CD14-positive monocyte (primary cell): ENCODE data around the gene NDUFA13. TPM values are rescaled to one million over a fixed set of nuclear protein-coding genes. Genes with fewer than 3 reads are reported as not detected.
A peak's percentile ranks its signal among the peaks of the same experiment; 100 is the strongest.

Experiments
- DNase-seq, 3 donors: peaks; one replicate each; pipeline ENCODE4 v3.0.0-alpha.2; 2011 to 2022
- H2AFZ ChIP-seq: 2 replicates; pipeline ENCODE4 v1.6.0; 2012; ENCODE audit warnings: mild to moderate bottlenecking, low read depth, low read length, inconsistent platforms; ENCODE audit not compliant: insufficient read depth, poor library complexity, severe bottlenecking
- H3K27ac ChIP-seq, 2 donors: 1 replicate in 1 of 2; 2 replicates in 1 of 2; pipeline ENCODE4 v1.5.1; 2012 to 2013; ENCODE audit warnings: low read length in 2 of 2, control low read depth in 1 of 2, inconsistent platforms in 1 of 2, low read depth in 1 of 2, mild to moderate bottlenecking in 1 of 2
- H3K27me3 ChIP-seq, 2 donors: one replicate each; pipeline versions ENCODE4 v1.6.0 to v1.6.1; 2011 to 2013; ENCODE audit warnings: low read length in 2 of 2; ENCODE audit not compliant: control insufficient read depth in 2 of 2, insufficient read depth in 2 of 2
- H3K36me3 ChIP-seq, 2 donors: replicated peaks in 1 of 2; 1 replicate in 1 of 2; 2 replicates in 1 of 2; pipeline versions ENCODE4 v1.5.1 to v1.6.1; 2012 to 2013; ENCODE audit warnings: low read length in 2 of 2, control low read depth in 1 of 2, inconsistent platforms in 1 of 2, mild to moderate bottlenecking in 1 of 2; ENCODE audit not compliant: insufficient read depth in 2 of 2, control insufficient read depth in 1 of 2
- H3K4me1 ChIP-seq, 2 donors: 1 replicate in 1 of 2; 2 replicates in 1 of 2; pipeline versions ENCODE4 v1.5.1 to v1.6.1; 2012 to 2013; ENCODE audit warnings: low read length in 2 of 2, control low read depth in 1 of 2, inconsistent platforms in 1 of 2, mild to moderate bottlenecking in 1 of 2, moderate library complexity in 1 of 2; ENCODE audit not compliant: insufficient read depth in 2 of 2, control insufficient read depth in 1 of 2
- H3K4me2 ChIP-seq: replicated peaks from 2 replicates; pipeline ENCODE3; 2012; ENCODE audit warnings: low read length, moderate library complexity, mild to moderate bottlenecking; ENCODE audit not compliant: poor library complexity, severe bottlenecking; ENCODE audit errors: extremely low read depth
- H3K4me3 ChIP-seq, 3 experiments: fragments of 200-600 bp in 1 of 3; sonication (generic) in 1 of 3; replicated peaks in 1 of 3; 1 replicate in 2 of 3; 2 replicates in 1 of 3; pipeline ENCODE4 v1.5.1; 2011 to 2013; ENCODE audit warnings: low read length in 3 of 3, mild to moderate bottlenecking in 3 of 3, control low read depth in 2 of 3, low read depth in 2 of 3, inconsistent platforms in 1 of 3, moderate library complexity in 1 of 3
- H3K79me2 ChIP-seq: 2 replicates; pipeline ENCODE4 v1.6.0; 2012; ENCODE audit warnings: mild to moderate bottlenecking, control low read depth, inconsistent platforms, low read length, moderate library complexity; ENCODE audit not compliant: insufficient read depth
- H3K9ac ChIP-seq: 2 replicates; pipeline ENCODE4 v1.6.0; 2017; ENCODE audit warnings: low read length, mild to moderate bottlenecking; ENCODE audit not compliant: insufficient read depth, poor library complexity, severe bottlenecking
- H3K9me3 ChIP-seq, 2 donors: replicated peaks in 1 of 2; 1 replicate in 1 of 2; 2 replicates in 1 of 2; pipeline versions ENCODE4 v1.5.1 to v1.6.1; 2012 to 2013; ENCODE audit warnings: low read length in 2 of 2, control low read depth in 1 of 2; ENCODE audit not compliant: control insufficient read depth in 1 of 2, insufficient read depth in 1 of 2
- H4K20me1 ChIP-seq: 2 replicates; pipeline ENCODE4 v1.6.0; 2012; ENCODE audit warnings: mild to moderate bottlenecking, low read length, control low read depth, moderate library complexity; ENCODE audit not compliant: insufficient read depth
- H3K27ac Mint-ChIP-seq, 7 donors: one replicate each; pipeline ENCODE4 v1.8.0; 2020; ENCODE audit warnings: mild to moderate bottlenecking in 7 of 7, mixed read lengths in 7 of 7, moderate library complexity in 6 of 7, inconsistent platforms in 2 of 7
- H3K27me3 Mint-ChIP-seq, 3 donors: one replicate each; pipeline ENCODE4 v1.8.0; 2021 to 2022; ENCODE audit warnings: low read depth in 3 of 3, mild to moderate bottlenecking in 3 of 3, mixed read lengths in 3 of 3, moderate library complexity in 3 of 3, inconsistent platforms in 1 of 3
- H3K36me3 Mint-ChIP-seq, 2 donors: one replicate each; pipeline ENCODE4 v1.8.0; 2020; ENCODE audit warnings: mixed read lengths in 2 of 2, inconsistent platforms in 1 of 2, mild to moderate bottlenecking in 1 of 2
- H3K4me1 Mint-ChIP-seq: one replicate; pipeline ENCODE4 v1.8.0; 2020; ENCODE audit warnings: mild to moderate bottlenecking, mixed read lengths
- H3K4me3 Mint-ChIP-seq, 2 donors: one replicate each; pipeline ENCODE4 v1.8.0; 2020; ENCODE audit warnings: mild to moderate bottlenecking in 2 of 2, mixed read lengths in 2 of 2, moderate library complexity in 1 of 2
- H3K9me3 Mint-ChIP-seq, 7 donors: one replicate each; pipeline ENCODE4 v1.8.0; 2020 to 2022; ENCODE audit warnings: mixed read lengths in 7 of 7, mild to moderate bottlenecking in 6 of 7, moderate library complexity in 6 of 7, inconsistent platforms in 2 of 7
- CTCF ChIP-seq: fragments of 200-600 bp; IDR thresholded peaks from one replicate; pipeline ENCODE4 v1.8.0; 2022; ENCODE audit warnings: antibody characterized with exemption, mild to moderate bottlenecking
- WGBS: methylation state at CpG from one replicate; pipeline ENCODE4 v1.1.5; 2013; ENCODE audit warnings: missing lambda C conversion rate; ENCODE audit not compliant: insufficient coverage; 5-methylcytosine and 5-hydroxymethylcytosine counted together
- intact Hi-C, 2 donors: fragments of 100-400 bp; cut with micrococcal nuclease; formaldehyde crosslinking; loops; one replicate each; pipeline versions ENCODE4 v1.15.0 to v1.15.1; 2023
- polyA plus RNA-seq, 3 donors: library from polyadenylated mRNA; depleted of rRNA in 1 of 3; unstranded in 2 of 3; stranded (reverse) in 1 of 3; fragments of 300-500 nt in 2 of 3; fragments of >200 nt in 1 of 3; fragmentation: Illumina TruSeq in 2 of 3; gene quantifications; 1 replicate in 2 of 3; 2 replicates in 1 of 3; pipeline ENCODE4 v1.2.3, GENCODE V29; 2012 to 2021

Gene NDUFA13
- polyA plus RNA-seq, 3 donors: 86.7 to 433 (median 361) TPM

GRCh38 chr19:19502808-19503602, 13.0 kb upstream of the NDUFA13 start:
- intact Hi-C loops: no loop called here
- DNase-seq: no peak
- Mint-ChIP-seq H3K27me3 (peaks cover 0 to 3% (median 0%) of the 10 kb centered on the region in 3 donors), H3K9me3 (peaks cover 0 to 5% (median 0%) of the 10 kb centered on the region in 7 donors), H3K4me1 (no peaks in the 10 kb centered on the region), H3K4me3 (no peak overlapping the region), H3K36me3 (peaks cover 93 to 98% of the 10 kb centered on the region in 2 donors), H3K27ac (peak overlapping the region in 3 of 7 donors; percentile 6 to 42 (median 15))
- H4K20me1 ChIP-seq: peaks cover 24% of the 10 kb centered on the region
- no peak overlapping the region for H3K9ac ChIP-seq
- peaks cover 94 to 100% of the 10 kb centered on the region in 2 donors for H3K36me3 ChIP-seq
- no peak overlapping the region for H2AFZ ChIP-seq
- TF ChIP-seq CTCF: no peak
- H3K27me3 ChIP-seq: no peaks in the 10 kb centered on the region
- WGBS: 97% methylated on average over 17 of the region's 18 CpGs
- H3K4me1 ChIP-seq: no peaks in the 10 kb centered on the region
- no peaks in the 10 kb centered on the region for H3K9me3 ChIP-seq
- H3K27ac ChIP-seq: no peak overlapping the region
- no peak overlapping the region for H3K4me2 ChIP-seq
- H3K4me3 ChIP-seq: no peak overlapping the region
- H3K79me2 ChIP-seq: no peaks in the 10 kb centered on the region

GRCh38 chr19:19504754-19505668, 11.0 kb upstream of the NDUFA13 start:
- Histone ChIP-seq H3K4me1 (no peaks in the 10 kb centered on the region), H3K27me3 (no peaks in the 10 kb centered on the region), H3K36me3 (peaks cover 74 to 82% of the 10 kb centered on the region in 2 donors), H3K9ac (no peak overlapping the region), H4K20me1 (peaks cover 15% of the 10 kb centered on the region), H3K4me3 (no peak overlapping the region), H2AFZ (no peak overlapping the region), H3K79me2 (no peaks in the 10 kb centered on the region), H3K9me3 (no peaks in the 10 kb centered on the region), H3K4me2 (no peak overlapping the region), H3K27ac (no peak overlapping the region)
- no peak for TF ChIP-seq CTCF
- no peak overlapping the region for H3K4me3 Mint-ChIP-seq
- intact Hi-C loops: no loop called here
- H3K27ac Mint-ChIP-seq: no peak overlapping the region
- peaks cover 77 to 80% of the 10 kb centered on the region in 2 donors for H3K36me3 Mint-ChIP-seq
- H3K4me1 Mint-ChIP-seq: no peaks in the 10 kb centered on the region
- H3K27me3 Mint-ChIP-seq: peaks cover 0 to 3% (median 0%) of the 10 kb centered on the region in 3 donors
- over 99% methylated on average over 20 of the region's 23 CpGs for WGBS
- no peak for DNase-seq
- peaks cover 0 to 3% (median 0%) of the 10 kb centered on the region in 7 donors for H3K9me3 Mint-ChIP-seq
